H9 (cell line): ENCODE measurements around the gene BOD1L2. TPM values are rescaled to one million over a fixed set of nuclear protein-coding genes. Genes with fewer than 3 reads are reported as not detected.

Experiments
- DNase-seq: peaks from one replicate; pipeline ENCODE4 v3.0.0-alpha.2; 2017
- H2AFZ ChIP-seq: one replicate; pipeline ENCODE4 v1.6.1; 2013; ENCODE audit warnings: mild to moderate bottlenecking, low read length, control low read depth, moderate library complexity
- H2AK5ac ChIP-seq: 2 replicates; pipeline ENCODE4 v1.6.1; 2013; ENCODE audit warnings: low read length, control low read depth, mixed read lengths; ENCODE audit not compliant: insufficient read length
- H2BK120ac ChIP-seq: one replicate; pipeline ENCODE4 v1.6.1; 2013; ENCODE audit warnings: low read depth, mild to moderate bottlenecking, low read length, control low read depth, inconsistent platforms; ENCODE audit not compliant: poor library complexity, severe bottlenecking
- H2BK12ac ChIP-seq: 2 replicates; pipeline ENCODE4 v1.6.1; 2013; ENCODE audit warnings: low read length, control low read depth, mixed read lengths, low read depth; ENCODE audit not compliant: insufficient read length
- H2BK15ac ChIP-seq: 2 replicates; pipeline ENCODE4 v1.6.1; 2013; ENCODE audit warnings: low read depth, low read length, control low read depth
- H2BK20ac ChIP-seq: one replicate; pipeline ENCODE4 v1.6.1; 2013; ENCODE audit warnings: low read depth, mild to moderate bottlenecking, low read length, control low read depth, inconsistent platforms; ENCODE audit not compliant: poor library complexity, severe bottlenecking
- H2BK5ac ChIP-seq: 2 replicates; pipeline ENCODE4 v1.6.1; 2013; ENCODE audit warnings: low read length, control low read depth, mixed read lengths; ENCODE audit not compliant: insufficient read length
- H3K14ac ChIP-seq: 2 replicates; pipeline ENCODE4 v1.6.1; 2013; ENCODE audit warnings: low read length, control low read depth; ENCODE audit not compliant: insufficient read depth
- H3K18ac ChIP-seq: 2 replicates; pipeline ENCODE4 v1.6.1; 2013; ENCODE audit warnings: low read depth, mild to moderate bottlenecking, mixed read lengths, low read length, control low read depth; ENCODE audit not compliant: insufficient read length
- H3K23ac ChIP-seq: 2 replicates; pipeline ENCODE4 v1.6.1; 2013; ENCODE audit warnings: low read length, control low read depth, mixed read lengths, low read depth; ENCODE audit not compliant: insufficient read length
- H3K23me2 ChIP-seq: 2 replicates; pipeline ENCODE4 v1.6.1; 2013; ENCODE audit warnings: low read depth, mild to moderate bottlenecking, mixed read lengths, low read length, control low read depth; ENCODE audit not compliant: insufficient read length, poor library complexity, severe bottlenecking
- H3K27ac ChIP-seq: 2 replicates; pipeline ENCODE4 v1.5.1; 2013; ENCODE audit warnings: low read length, control low read depth, mixed read lengths, low read depth; ENCODE audit not compliant: insufficient read length
- H3K27me3 ChIP-seq: 2 replicates; pipeline ENCODE4 v1.6.1; 2013; ENCODE audit warnings: low read length, control low read depth, inconsistent platforms; ENCODE audit not compliant: insufficient read depth
- H3K4ac ChIP-seq: 2 replicates; pipeline ENCODE4 v1.6.1; 2013; ENCODE audit warnings: low read depth, mild to moderate bottlenecking, control low read depth, inconsistent platforms, low read length, moderate library complexity
- H3K4me1 ChIP-seq: 2 replicates; pipeline ENCODE4 v1.6.1; 2013; ENCODE audit warnings: low read length, control low read depth, inconsistent platforms; ENCODE audit not compliant: insufficient read depth
- H3K4me2 ChIP-seq: 2 replicates; pipeline ENCODE4 v1.6.1; 2013; ENCODE audit warnings: low read length, control low read depth, mixed read lengths; ENCODE audit not compliant: insufficient read length, insufficient read depth
- H3K56ac ChIP-seq: 2 replicates; pipeline ENCODE4 v1.6.1; 2013; ENCODE audit warnings: low read depth, mild to moderate bottlenecking, mixed read lengths, low read length, control low read depth; ENCODE audit not compliant: insufficient read length
- H3K79me1 ChIP-seq: 2 replicates; pipeline ENCODE4 v1.6.1; 2013; ENCODE audit warnings: low read depth, mild to moderate bottlenecking, moderate library complexity, low read length, control low read depth, inconsistent platforms; ENCODE audit not compliant: insufficient read depth, poor library complexity, severe bottlenecking
- H3K79me2 ChIP-seq: 2 replicates; pipeline ENCODE4 v1.6.1; 2013; ENCODE audit warnings: low read length, control low read depth, inconsistent platforms; ENCODE audit not compliant: insufficient read depth
- H3K9ac ChIP-seq: 2 replicates; pipeline ENCODE4 v1.6.1; 2013; ENCODE audit warnings: low read length, control low read depth, mixed read lengths; ENCODE audit not compliant: insufficient read length; ENCODE audit errors: extremely low read depth
- H3K9me3 ChIP-seq: one replicate; pipeline ENCODE4 v1.6.1; 2013; ENCODE audit warnings: low read depth, low read length, inconsistent platforms; ENCODE audit not compliant: control insufficient read depth
- H3T11ph ChIP-seq: one replicate; pipeline ENCODE4 v1.6.1; 2013; ENCODE audit warnings: mild to moderate bottlenecking, low read length, control low read depth, inconsistent platforms
- H4K20me1 ChIP-seq: one replicate; pipeline ENCODE4 v1.6.1; 2013; ENCODE audit not compliant: control insufficient read depth, insufficient read length, insufficient read depth
- H4K5ac ChIP-seq: 2 replicates; pipeline ENCODE4 v1.6.1; 2013; ENCODE audit warnings: low read depth, mild to moderate bottlenecking, mixed read lengths, low read length, control low read depth; ENCODE audit not compliant: insufficient read length
- H4K8ac ChIP-seq: replicated peaks from 2 replicates; pipeline ENCODE4 v1.6.1; 2013; ENCODE audit warnings: low read length, control low read depth, mixed read lengths, low read depth; ENCODE audit not compliant: insufficient read length
- H4K91ac ChIP-seq: 2 replicates; pipeline ENCODE4 v1.6.1; 2013; ENCODE audit warnings: low read depth, mild to moderate bottlenecking, moderate library complexity, mixed read lengths, low read length, control low read depth; ENCODE audit not compliant: insufficient read length
- H3K27ac Mint-ChIP-seq, 3 experiments: 2 replicates in 2 of 3; 3 replicates in 1 of 3; pipeline ENCODE4 v1.8.0; 2020 to 2021; ENCODE audit warnings: mixed read lengths in 3 of 3, mild to moderate bottlenecking in 1 of 3, moderate library complexity in 1 of 3
- H3K27me3 Mint-ChIP-seq: 2 replicates; pipeline ENCODE4 v1.8.0; 2021; ENCODE audit warnings: low read depth, mild to moderate bottlenecking, moderate library complexity, mixed read lengths
- H3K36me3 Mint-ChIP-seq, 3 experiments: 2 replicates in 2 of 3; 3 replicates in 1 of 3; pipeline ENCODE4 v1.8.0; 2020 to 2021; ENCODE audit warnings: low read depth in 3 of 3, mixed read lengths in 3 of 3; ENCODE audit not compliant: insufficient read depth in 1 of 3
- H3K4me1 Mint-ChIP-seq, 2 experiments: 2 replicates each; pipeline ENCODE4 v1.8.0; 2020; ENCODE audit warnings: mixed read lengths in 2 of 2
- H3K4me3 Mint-ChIP-seq, 2 experiments: 2 replicates in 1 of 2; 3 replicates in 1 of 2; pipeline ENCODE4 v1.8.0; 2020 to 2021; ENCODE audit warnings: mild to moderate bottlenecking in 2 of 2, mixed read lengths in 2 of 2, moderate library complexity in 1 of 2
- H3K9me3 Mint-ChIP-seq, 2 experiments: 2 replicates in 1 of 2; 3 replicates in 1 of 2; pipeline ENCODE4 v1.8.0; 2020; ENCODE audit warnings: mild to moderate bottlenecking in 2 of 2, mixed read lengths in 2 of 2, moderate library complexity in 1 of 2
- WGBS: extraction: QIAGEN DNeasy Blood & Tissue Kit; methylation state at CpG from one replicate; pipeline ENCODE4 v1.1.7; 2013; ENCODE audit warnings: missing lambda C conversion rate, low lambda C conversion rate, mixed read lengths; ENCODE audit not compliant: insufficient read length; ENCODE audit errors: extremely low coverage; 5-methylcytosine and 5-hydroxymethylcytosine counted together
- total RNA-seq: library from RNA; stranded (reverse); gene quantifications from 2 replicates; pipeline ENCODE4 v1.2.1, GENCODE V29; 2021
- TF ChIP-seq, protein P1 (sequence below): fragments of 200-600 bp; sonication (generic); conservative IDR thresholded peaks from 3 replicates; pipeline ENCODE4 v1.8.0; 2021; ENCODE audit warnings: antibody characterized with exemption, mild to moderate bottlenecking

The BOD1L2 gene
- total RNA-seq, 1 experiment from 2014 or later: not detected

DNA sequence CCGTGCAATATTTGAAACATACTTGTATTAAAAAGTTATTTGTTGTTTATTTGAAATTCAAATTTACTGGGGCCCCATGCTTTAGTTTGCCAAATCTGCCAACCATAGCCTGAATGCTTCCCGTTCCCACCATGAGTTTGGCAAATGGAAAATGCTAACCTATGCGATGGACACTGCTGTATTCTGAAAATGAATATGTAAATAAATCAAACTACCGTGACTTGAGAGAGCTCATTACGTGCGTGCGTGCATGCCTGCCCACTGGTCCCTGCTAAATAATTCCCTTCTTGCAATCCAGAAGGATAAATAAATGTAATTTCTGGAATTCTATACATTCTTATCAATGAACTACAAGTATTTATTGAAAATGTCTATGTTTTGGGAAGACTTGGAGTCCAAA, 3.2 kb downstream of the BOD1L2 start:
- no peaks in the 10 kb centered on the region for H3K36me3 Mint-ChIP-seq
- Histone ChIP-seq H2BK20ac (no peak overlapping the region), H3K14ac (no peak overlapping the region), H3K27me3 (no peaks in the 10 kb centered on the region), H3K23ac (no peak overlapping the region), H3K27ac (no peak overlapping the region), H3K18ac (no peak overlapping the region), H4K91ac (no peak overlapping the region), H4K8ac (no peak overlapping the region), H3K79me2 (no peaks in the 10 kb centered on the region), H3K23me2 (no peaks in the 10 kb centered on the region), H3T11ph (no peak overlapping the region), H3K4ac (no peak overlapping the region), H3K9me3 (no peaks in the 10 kb centered on the region), H2BK12ac (no peak overlapping the region), H3K4me2 (no peak overlapping the region), H3K56ac (no peak overlapping the region), H3K4me1 (no peaks in the 10 kb centered on the region), H4K5ac (no peak overlapping the region), H2BK120ac (no peak overlapping the region), H2AK5ac (no peak overlapping the region), H3K9ac (no peak overlapping the region), H2BK15ac (no peak overlapping the region), H3K79me1 (no peaks in the 10 kb centered on the region), H4K20me1 (no peaks in the 10 kb centered on the region), H2BK5ac (no peak overlapping the region), H2AFZ (no peak overlapping the region)
- no peak for DNase-seq
- peaks cover 12% of the 10 kb centered on the region for H3K27me3 Mint-ChIP-seq
- WGBS: no CpG with 5 or more reads among the region's 7 CpGs
- TF ChIP-seq, protein P1, sequence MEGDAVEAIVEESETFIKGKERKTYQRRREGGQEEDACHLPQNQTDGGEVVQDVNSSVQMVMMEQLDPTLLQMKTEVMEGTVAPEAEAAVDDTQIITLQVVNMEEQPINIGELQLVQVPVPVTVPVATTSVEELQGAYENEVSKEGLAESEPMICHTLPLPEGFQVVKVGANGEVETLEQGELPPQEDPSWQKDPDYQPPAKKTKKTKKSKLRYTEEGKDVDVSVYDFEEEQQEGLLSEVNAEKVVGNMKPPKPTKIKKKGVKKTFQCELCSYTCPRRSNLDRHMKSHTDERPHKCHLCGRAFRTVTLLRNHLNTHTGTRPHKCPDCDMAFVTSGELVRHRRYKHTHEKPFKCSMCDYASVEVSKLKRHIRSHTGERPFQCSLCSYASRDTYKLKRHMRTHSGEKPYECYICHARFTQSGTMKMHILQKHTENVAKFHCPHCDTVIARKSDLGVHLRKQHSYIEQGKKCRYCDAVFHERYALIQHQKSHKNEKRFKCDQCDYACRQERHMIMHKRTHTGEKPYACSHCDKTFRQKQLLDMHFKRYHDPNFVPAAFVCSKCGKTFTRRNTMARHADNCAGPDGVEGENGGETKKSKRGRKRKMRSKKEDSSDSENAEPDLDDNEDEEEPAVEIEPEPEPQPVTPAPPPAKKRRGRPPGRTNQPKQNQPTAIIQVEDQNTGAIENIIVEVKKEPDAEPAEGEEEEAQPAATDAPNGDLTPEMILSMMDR: no peak
- no peak overlapping the region for H3K27ac Mint-ChIP-seq
- H3K4me1 Mint-ChIP-seq: peaks cover 31 to 36% of the 10 kb centered on the region in 2 experiments
- no peak overlapping the region for H3K4me3 Mint-ChIP-seq
- peaks cover 0 to 2% of the 10 kb centered on the region in 2 experiments; a peak in 2 of 5 replicates for H3K9me3 Mint-ChIP-seq
